Renal pelvis (tissue), 4 donors: ENCODE measurements around the gene TRAPPC5. TPM values are rescaled to one million over a fixed set of nuclear protein-coding genes. Genes with fewer than 3 reads are reported as not detected.
A peak's percentile ranks its signal among the peaks of the same experiment; 100 is the strongest.
"Not testable (repeated sequence)": the region's sequence is repeated elsewhere in the genome, so short reads cannot be mapped to it uniquely, and the experiment has no call there.

ENCODE experiments used
- DNase-seq: peaks from one replicate; pipeline ENCODE4 v3.0.0-alpha.2; 2013
- polyA plus RNA-seq, 3 donors: library from polyadenylated mRNA; unstranded; fragments of 120-200 nt; gene quantifications; one replicate each; pipeline ENCODE4 v1.2.1, GENCODE V29; 2013; ENCODE audit not compliant: insufficient read length in 3 of 3

TRAPPC5 gene
- polyA plus RNA-seq, 3 donors, result 60.2 to 81.9 (median 65.1) TPM

- DNase-seq, result not testable (repeated sequence)
Measured at GRCh38 chr19:7643629-7644549, 36.7 kb upstream of the TRAPPC5 start.

- DNase-seq, result no peak
Measured at GRCh38 chr19:7644550-7644877, 36.1 kb upstream of the TRAPPC5 start.

GRCh38 chr19:7645163-7645562 lies 35.5 kb upstream of the TRAPPC5 start:
- no peak for DNase-seq

DNA sequence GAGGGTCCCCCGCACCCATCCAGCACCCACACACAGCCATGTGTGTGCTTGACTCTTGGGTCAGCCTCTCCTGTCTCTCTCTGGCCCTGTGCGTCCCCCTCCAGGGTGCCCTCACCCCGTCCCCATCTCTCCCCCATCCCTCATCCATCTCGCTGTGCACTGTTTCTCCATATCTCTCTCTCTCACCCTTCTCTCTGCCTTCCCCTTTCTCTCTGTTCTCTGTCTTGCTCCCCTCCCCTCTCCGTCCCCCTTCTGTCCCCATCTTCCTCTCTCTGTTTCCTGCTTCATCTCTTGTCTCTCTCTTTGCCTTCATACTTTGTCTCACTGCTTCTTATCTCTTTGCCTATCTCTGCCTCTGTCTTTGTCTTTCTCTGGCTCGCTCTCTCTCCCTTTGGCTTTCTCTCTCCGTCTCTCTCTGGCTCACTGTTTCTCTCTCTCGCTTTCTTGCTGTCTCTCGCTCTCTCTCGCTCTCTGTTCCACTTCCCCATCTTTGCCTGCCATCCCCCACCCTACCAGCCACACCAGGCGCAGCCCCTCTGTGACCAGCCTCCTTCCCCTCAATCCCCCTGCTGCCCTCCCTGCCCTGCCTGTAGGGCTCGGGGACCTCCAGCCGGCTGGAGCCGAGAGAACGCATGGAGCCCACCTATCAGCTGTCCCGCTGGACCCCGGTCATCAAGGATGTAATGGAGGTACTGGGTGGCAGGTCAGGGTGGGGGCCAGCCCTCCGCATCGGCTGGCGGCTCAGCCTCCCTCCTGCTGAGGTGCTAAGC lies 34.8 kb upstream of the TRAPPC5 start:
- no peak for DNase-seq

- DNase-seq, result no peak
Measured at GRCh38 chr19:7646426-7646700, 34.3 kb upstream of the TRAPPC5 start.

GRCh38 chr19:7647156-7647555 lies 33.5 kb upstream of the TRAPPC5 start:
- no peak for DNase-seq

DNA sequence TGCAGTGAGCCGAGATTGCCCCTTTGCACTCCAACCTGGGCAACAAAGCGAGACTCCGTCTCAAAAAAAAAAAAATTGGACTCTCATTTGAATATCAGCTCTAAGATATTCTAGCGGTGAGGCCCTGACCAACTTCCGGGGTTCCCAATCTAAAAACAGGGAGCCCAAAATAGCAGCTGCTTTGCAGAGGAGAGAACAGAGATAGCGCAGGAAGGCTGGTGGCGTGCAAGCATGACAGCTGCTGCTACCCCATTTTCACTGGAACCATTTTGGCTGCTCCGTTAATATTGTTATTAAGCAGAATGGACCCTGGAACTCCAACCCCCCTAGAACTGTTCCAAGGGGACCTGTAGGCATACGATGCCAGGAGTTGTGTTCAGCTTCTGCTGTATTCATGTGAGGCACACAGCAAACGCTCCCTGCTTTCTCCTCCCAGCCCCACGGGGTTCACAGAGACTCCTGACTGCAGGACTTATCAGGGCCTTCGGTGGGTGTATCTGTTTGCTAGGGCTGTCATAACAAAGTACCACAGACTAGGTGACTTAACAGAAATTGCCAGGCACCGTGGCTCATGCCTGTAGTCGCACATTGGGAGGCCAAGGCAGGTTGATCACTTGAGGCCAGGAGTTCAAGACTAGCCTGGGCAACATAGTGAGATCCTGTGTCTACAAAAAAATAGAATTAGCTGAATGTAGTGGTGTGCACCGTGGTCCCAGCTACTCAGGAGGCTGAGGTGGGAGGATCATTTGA lies 32.2 kb upstream of the TRAPPC5 start:
- DNase-seq, result no peak

- DNase-seq, result no peak
Measured at GRCh38 chr19:7650148-7650547, 30.5 kb upstream of the TRAPPC5 start.

DNA sequence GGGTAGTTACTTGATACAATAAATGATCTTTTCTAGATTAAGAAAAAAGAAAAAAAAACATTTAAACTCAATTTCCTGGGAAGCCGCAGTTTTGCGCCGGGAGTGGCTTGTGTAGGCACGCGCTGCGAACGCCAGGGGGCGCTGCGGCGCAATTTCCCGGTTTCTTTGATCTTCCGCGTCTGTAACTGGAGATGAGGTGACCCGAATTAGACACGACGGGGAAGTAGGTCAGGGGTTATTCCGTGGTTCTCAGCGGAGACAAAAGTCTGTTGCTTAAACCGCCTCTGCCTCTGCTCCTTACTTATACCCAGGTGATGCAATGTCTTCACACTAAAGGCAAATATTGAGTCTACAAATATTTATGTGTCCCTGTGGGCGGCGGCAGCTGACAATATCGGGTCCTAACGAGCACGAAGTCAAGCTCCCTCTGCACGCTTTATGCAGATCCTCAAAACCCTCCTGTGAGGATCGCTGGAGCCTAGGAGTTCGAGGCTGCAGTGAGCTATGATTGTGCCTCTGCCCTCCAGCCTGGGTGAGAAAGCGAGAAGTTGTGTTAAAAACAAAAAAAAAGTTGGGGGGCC lies 28.5 kb upstream of the TRAPPC5 start:
- peak; percentile 81 for DNase-seq

DNA sequence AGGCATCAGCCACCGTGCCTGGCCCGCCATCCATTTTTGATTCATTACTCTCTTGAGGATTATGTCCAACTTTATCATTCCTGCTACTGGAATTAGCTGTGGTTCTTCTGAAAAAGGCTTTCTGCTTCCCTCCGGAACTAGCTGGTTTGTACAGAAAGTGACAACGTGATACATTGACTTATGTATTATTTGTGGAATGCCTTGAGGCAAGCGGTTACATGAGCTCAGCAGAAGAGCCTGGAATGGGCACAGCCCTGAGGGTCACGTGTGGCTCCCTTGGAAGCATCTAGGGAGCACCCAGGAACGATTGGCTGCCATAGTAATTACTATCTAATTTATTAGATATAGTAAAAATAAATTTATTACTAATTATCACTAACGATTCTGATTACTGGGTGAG lies 26.2 kb upstream of the TRAPPC5 start:
- no peak for DNase-seq

- no peak for DNase-seq
Measured at GRCh38 chr19:7655581-7655980, 25.1 kb upstream of the TRAPPC5 start.

DNA sequence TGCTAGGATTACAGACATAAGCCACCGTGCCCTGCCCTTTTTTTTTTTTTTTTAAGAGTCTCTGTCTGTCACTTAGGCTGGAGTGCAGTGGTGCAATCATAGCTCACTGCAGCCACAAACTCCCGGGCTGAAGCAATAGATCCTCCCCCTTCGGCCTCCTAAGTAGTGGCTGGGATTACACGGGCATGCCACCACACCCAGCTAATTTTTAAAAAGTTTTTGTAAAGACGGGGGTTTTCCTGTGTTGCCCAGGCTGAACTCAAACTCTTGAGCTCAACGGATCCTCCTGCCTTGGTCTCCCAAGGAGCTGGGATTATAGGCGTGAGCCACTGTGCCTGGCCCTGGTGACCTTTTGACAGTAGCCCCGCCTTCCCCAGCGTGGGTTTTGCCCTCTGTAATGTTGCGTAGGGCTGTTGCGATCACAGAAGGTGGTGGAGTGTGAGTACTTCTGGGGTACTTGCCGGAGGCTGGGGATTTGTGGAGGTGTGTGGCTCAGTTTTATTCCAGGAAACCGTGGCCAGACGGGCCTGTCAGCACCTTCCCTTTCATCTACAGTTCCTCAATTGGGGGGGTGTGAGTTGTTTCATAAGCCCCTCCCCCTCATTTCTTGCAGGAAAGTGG lies 23.4 kb upstream of the TRAPPC5 start:
- DNase-seq, result no peak

GRCh38 chr19:7658219-7658686 lies 22.4 kb upstream of the TRAPPC5 start:
- no peak for DNase-seq

DNA sequence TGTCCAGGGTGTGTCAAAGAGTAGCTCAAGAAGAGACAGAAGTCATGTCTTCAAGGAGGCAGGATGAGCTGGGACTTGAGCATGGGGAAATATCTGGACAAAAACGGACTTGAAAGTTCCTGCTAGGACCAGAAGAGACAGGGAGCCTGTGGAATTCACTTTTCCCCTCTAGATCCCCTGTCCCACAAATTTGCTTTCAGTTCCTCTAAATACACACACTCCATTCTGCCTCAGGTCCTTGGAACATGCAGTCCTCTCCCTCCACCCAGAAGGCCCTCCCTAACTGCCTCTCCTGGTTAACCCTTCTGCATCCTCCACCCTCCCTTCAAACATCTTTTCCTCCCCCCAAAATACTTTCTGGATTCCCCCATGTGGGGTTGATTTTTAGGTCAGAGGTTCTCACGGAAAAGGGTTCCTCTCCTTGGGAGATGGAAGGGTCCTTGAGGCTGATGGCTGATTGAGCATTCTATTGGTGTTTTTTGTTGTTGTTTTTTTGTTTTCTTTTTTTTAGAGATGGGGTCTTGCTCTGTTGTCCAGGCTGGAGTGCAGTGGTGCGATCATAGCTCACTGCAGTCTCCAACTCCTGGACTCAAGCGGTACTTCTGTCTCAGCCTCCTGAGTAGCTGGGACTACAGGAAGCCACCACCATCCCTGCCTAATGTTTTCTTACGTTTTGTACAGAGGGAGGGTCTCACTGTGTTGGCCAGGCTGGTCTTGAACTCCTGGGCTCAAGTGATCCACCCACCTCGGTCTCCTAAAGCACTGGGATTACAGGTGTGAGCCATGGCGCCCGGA lies 18.7 kb upstream of the TRAPPC5 start:
- DNase-seq, result no peak

DNA sequence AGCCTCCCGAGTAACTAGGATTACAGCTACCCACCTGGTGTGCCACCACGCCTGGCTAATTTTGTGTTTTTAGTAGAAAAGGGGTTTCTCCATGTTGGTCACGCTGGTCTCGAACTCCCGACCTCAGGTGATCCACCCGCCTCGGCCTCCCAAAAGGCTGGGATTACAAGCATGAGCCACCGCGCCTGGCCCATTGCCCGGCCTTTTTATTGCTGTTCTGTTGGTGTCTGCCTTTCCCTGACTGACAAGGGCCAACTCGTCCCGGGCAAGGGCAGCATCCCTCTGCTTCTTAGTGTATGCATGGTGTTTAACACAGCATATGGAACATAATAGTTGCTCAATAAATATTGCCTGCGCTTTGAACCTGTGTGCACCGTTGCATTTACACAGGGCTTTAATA lies 18.0 kb upstream of the TRAPPC5 start:
- DNase-seq, result no peak

DNA sequence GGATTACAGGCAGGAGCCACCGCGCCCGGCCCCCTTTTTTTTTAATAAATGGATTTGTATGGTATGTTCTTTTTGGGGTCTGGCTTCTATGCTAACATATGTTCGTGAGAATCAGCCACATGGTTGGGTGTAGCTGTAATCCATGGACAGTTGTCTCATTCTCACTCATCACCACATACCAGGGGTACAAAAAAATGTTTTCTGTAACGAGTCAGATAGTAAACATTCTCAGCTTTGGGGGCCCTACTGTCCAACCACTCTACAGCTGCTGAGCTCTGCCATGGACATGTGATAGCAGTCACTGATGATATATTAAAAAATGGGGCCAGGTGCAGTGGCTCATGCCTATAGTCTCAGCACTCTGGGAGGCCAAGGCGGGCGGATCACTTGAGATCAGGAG lies 16.9 kb upstream of the TRAPPC5 start:
- no peak for DNase-seq

DNA sequence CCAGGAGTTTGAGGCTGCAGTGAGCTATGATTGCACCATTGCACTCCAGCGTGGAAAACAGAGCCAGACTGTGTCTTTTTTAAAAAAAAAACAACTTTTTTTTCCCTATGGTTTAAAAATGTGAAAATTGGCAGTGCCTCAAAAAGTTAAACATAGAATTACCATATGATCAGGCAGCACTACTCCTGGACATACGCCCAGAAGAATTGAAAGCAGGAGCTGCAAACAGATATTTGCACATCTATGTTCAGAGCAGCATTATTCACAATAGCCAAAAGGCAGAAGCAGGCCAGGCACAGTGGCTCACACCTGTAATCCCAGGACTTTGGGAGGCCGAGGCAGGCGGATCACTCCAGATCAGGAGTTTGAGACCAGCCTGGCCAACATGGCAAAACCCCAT lies 15.6 kb upstream of the TRAPPC5 start:
- no peak for DNase-seq

DNA sequence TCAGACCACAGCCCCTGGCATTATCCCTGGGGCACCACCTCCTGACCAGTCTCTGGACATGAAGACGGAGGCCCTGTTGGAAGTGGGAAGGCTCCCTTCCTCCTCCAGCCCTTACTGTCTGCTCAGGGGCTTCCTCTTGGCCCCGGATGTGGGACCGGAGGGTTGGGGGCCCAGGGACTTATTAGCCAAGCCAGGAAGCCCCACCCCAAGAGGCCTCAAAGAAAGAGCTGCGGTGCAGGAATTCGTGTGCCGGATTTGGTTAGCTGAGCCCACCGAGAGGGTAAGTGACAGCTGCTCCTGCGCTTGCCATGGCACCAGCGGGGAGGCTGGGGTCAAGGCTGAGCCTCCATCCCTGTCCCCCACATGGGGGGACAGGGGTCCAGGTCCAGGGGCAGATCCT lies 11.8 kb upstream of the TRAPPC5 start, which contains the start of gene RETN:
Gene RETN, plus strand, starts transcription at position 208 of the 400 bp plus-strand sequence. CDS start 278 bp downstream, outside the sequence.
- DNase-seq, result no peak

- DNase-seq, result no peak
Measured at GRCh38 chr19:7669641-7670040, 11.0 kb upstream of the TRAPPC5 start.

GRCh38 chr19:7670150-7670783 lies 10.4 kb upstream of the TRAPPC5 start:
- peak; percentile 27 for DNase-seq
